22Rv1 (cell line): Measurements from ENCODE around the gene RNFT2.
A peak's percentile ranks its signal among the peaks of the same experiment; 100 is the strongest.

Experiments used
- H3K27ac ChIP-seq: fragments of 450-650 bp; 2 replicates; pipeline ENCODE4 v1.5.1; 2017
- ZFX ChIP-seq: fragments of 450-650 bp; IDR thresholded peaks from 2 replicates; pipeline ENCODE4 v1.6.1; 2017; ENCODE audit warnings: antibody characterized with exemption, borderline replicate concordance
- TF ChIP-seq, protein P1 (sequence below): fragments of 450-650 bp; IDR thresholded peaks from 2 replicates; pipeline ENCODE4 v1.5.1; 2017; ENCODE audit warnings: mild to moderate bottlenecking

The RNFT2 gene

GRCh38 chr12:116698554-116699075 lies 39.5 kb upstream of the RNFT2 start:
- H3K27ac ChIP-seq: peak overlapping the region; percentile 93
- TF ChIP-seq, protein P1, sequence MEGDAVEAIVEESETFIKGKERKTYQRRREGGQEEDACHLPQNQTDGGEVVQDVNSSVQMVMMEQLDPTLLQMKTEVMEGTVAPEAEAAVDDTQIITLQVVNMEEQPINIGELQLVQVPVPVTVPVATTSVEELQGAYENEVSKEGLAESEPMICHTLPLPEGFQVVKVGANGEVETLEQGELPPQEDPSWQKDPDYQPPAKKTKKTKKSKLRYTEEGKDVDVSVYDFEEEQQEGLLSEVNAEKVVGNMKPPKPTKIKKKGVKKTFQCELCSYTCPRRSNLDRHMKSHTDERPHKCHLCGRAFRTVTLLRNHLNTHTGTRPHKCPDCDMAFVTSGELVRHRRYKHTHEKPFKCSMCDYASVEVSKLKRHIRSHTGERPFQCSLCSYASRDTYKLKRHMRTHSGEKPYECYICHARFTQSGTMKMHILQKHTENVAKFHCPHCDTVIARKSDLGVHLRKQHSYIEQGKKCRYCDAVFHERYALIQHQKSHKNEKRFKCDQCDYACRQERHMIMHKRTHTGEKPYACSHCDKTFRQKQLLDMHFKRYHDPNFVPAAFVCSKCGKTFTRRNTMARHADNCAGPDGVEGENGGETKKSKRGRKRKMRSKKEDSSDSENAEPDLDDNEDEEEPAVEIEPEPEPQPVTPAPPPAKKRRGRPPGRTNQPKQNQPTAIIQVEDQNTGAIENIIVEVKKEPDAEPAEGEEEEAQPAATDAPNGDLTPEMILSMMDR: no peak
- no peak for TF ChIP-seq ZFX

DNA sequence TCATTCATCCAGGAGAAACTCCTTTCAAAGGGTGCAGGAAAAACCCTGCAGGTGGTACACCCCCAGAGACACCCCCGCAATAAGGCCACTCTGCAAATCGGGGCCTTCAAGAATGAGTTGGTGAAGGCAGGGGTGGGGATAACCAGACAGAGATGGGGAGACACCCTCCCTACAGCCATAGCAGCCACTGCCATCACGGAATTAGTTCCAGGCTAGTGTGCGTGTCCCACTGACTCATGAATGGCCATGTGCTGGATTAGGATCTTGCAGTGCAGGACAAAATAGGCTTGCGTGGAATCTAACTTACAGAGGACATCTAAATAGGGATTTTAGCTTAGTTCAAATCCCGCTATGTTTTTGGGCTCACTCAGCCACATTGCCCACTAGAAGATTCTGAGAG lies 38.0 kb upstream of the RNFT2 start:
- no peak for TF ChIP-seq ZFX
- TF ChIP-seq, protein P1: no peak
- H3K27ac ChIP-seq: no peak overlapping the region; the same call in 1 of the 2 replicates

DNA sequence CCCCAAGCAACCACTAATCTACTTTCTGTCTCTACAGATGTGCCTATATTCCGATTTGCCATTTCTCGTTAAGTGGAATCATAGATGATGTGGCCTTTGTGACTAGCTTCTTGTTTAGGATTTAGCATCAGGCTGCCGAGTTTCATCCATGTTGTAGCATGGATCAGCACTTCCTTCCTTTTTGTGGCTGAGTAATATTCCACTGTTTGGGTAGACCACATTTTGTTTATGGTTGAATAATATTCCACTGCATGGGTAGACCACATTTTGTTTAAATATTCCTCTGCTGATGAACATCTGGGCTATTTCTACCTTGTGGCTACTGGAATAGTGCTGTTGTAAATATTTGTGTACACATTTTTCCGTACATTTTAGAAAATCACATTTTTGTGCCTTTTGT lies 36.7 kb upstream of the RNFT2 start:
- TF ChIP-seq, protein P1: no peak
- TF ChIP-seq ZFX: no peak
- no peak overlapping the region for H3K27ac ChIP-seq

- no peak overlapping the region for H3K27ac ChIP-seq
- no peak for TF ChIP-seq ZFX
- TF ChIP-seq, protein P1: peak; percentile 99
Observed at GRCh38 chr12:116703214-116703795, 34.8 kb upstream of the RNFT2 start.

DNA sequence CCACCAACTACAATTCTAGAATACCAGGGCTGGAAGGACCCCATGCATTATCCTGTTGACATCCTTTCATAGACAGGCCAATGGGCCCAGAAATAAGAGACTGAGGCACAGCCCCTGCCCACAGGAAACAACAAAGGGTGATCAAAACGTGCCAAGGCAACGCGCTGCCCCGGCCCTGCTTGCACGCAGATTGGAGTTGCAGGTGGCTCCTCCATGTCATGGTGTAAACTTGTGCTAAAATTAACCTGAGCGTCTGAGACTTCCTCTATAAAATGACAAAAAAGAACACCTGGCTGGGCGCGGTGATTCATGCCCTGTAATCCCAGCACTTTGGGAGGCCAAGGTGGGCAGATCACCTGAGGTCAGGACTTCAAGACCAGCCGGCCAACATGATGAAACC lies 30.4 kb upstream of the RNFT2 start:
- no peak overlapping the region for H3K27ac ChIP-seq
- TF ChIP-seq, protein P1: no peak
- no peak for TF ChIP-seq ZFX

DNA sequence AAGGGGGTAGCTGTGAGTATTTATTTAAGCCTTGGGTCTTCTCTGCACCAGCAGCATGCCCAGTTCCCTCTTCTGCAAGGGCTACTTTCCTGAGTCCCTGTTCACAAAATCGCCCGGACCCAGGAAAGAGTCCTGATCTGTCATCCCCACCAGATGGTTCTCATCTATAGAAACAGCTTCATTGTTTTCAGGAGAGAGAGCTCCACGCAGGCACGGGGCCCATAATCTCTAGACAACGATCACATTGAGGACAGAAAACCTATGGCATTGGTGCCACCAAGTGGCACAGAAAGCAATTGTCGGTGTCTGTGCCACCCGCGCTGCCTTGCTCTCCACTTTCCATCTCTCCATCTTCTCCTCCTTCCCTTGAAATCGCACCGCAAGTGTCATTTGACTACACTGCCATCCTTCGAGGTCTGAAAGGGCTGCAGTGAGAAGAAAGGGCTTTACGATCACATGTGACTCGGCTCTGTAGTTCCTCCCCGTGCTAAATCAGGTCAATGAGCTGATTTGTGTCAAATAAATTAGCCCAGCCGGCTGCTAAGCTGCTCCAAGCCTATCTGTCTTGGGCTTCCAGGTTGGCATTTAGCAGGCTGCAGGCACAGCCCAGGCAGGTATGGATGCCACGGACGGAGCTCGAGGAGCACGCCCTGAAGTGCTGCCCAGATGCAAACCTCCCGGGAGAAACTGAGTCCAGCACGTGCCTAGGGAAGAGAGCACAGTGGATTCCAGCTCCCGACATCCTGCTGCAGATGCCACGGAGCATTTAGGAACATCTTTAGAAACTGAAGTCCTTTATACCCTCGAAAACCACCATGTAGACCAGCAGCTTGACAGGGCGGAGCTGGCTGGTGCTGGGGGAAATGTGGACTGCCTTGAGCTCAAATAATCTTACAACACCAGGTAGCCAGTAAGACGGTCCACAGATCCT lies 29.0 kb upstream of the RNFT2 start:
- H3K27ac ChIP-seq: no peak overlapping the region
- no peak for TF ChIP-seq ZFX
- TF ChIP-seq, protein P1: peak; percentile 89

DNA sequence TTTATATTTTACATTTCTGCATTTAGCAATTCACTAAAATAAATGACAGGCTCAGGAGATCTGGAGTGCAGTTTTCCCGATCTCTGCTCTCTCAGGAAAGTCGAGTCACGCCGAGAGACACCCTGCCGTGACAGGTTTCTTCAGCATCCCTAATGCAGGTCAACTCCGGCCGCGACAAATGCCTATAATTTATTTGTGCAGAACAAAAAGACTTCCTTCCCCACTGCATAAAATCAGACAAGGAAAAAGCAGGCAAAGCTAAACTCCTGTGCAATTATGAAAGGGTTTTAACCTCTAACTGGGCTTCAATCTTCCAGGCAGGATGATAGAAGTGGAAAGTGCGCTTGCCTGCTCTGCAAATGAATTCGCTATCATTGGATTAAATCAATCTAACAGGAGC lies 28.3 kb upstream of the RNFT2 start:
- no peak overlapping the region for H3K27ac ChIP-seq

More for the DNA sequence above, 28.3 kb upstream of the RNFT2 start:
- TF ChIP-seq, protein P1: no peak
- no peak for TF ChIP-seq ZFX
